HG02588 (cell line): ENCODE measurements around the gene ETV6.
"Not testable (repeated sequence)": the region's sequence is repeated elsewhere in the genome, so short reads cannot be mapped to it uniquely, and the experiment has no call there.

ENCODE experiments used
- ATAC-seq: cut with Tn5 transposase; IDR thresholded peaks from one replicate; pipeline ENCODE4 v1.9.1; 2021; ENCODE audit warnings: mild to moderate bottlenecking, moderate library complexity; ENCODE audit not compliant: unreplicated experiment

ETV6 gene

GRCh38 chr12:11901701-11902524 is 252.4 kb downstream of the ETV6 start:
- ATAC-seq = peak; percentile 54

GRCh38 chr12:11902525-11902875 is 253.0 kb downstream of the ETV6 start:
- peak; percentile 5 for ATAC-seq

- no peak for ATAC-seq
These were observed 254.7 kb downstream of the ETV6 start for GRCh38 chr12:11904124-11904523.

GRCh38 chr12:11905534-11905933 is 256.1 kb downstream of the ETV6 start:
- no peak for ATAC-seq

GRCh38 chr12:11906286-11906935 is 256.9 kb downstream of the ETV6 start:
- ATAC-seq = no peak

GRCh38 chr12:11907625-11908024 is 258.2 kb downstream of the ETV6 start:
- no peak for ATAC-seq

GRCh38 chr12:11909406-11909805 is 259.9 kb downstream of the ETV6 start:
- not testable (repeated sequence) for ATAC-seq

- ATAC-seq = no peak
These were observed 266.6 kb downstream of the ETV6 start for GRCh38 chr12:11916113-11916512.

GRCh38 chr12:11916771-11917170 is 267.3 kb downstream of the ETV6 start:
- no peak for ATAC-seq

GRCh38 chr12:11917501-11917900 is 268.0 kb downstream of the ETV6 start:
- no peak for ATAC-seq

- ATAC-seq = no peak
These were observed 270.8 kb downstream of the ETV6 start for GRCh38 chr12:11920231-11920630.

GRCh38 chr12:11922361-11922760 is 272.9 kb downstream of the ETV6 start:
- no peak for ATAC-seq

GRCh38 chr12:11923067-11923466 is 273.6 kb downstream of the ETV6 start:
- no peak for ATAC-seq

- ATAC-seq = no peak
These were observed 277.9 kb downstream of the ETV6 start for GRCh38 chr12:11927286-11927935.

- ATAC-seq = no peak
These were observed 280.2 kb downstream of the ETV6 start for GRCh38 chr12:11929714-11930113.

GRCh38 chr12:11939223-11939622 is 289.7 kb downstream of the ETV6 start:
- no peak for ATAC-seq

GRCh38 chr12:11941606-11942337 is 292.3 kb downstream of the ETV6 start:
- no peak for ATAC-seq

- no peak for ATAC-seq
These were observed 294.6 kb downstream of the ETV6 start for GRCh38 chr12:11943919-11944700.
